SHP77 treated with DMSO at 0.1 percent for 48 hours (cell line): ENCODE measurements around the gene CNNM1.

Experiments
- DNase-seq: peaks from one replicate; lab custom pipeline; 2025; lab: John Stamatoyannopoulos, UW

CNNM1 gene

DNA sequence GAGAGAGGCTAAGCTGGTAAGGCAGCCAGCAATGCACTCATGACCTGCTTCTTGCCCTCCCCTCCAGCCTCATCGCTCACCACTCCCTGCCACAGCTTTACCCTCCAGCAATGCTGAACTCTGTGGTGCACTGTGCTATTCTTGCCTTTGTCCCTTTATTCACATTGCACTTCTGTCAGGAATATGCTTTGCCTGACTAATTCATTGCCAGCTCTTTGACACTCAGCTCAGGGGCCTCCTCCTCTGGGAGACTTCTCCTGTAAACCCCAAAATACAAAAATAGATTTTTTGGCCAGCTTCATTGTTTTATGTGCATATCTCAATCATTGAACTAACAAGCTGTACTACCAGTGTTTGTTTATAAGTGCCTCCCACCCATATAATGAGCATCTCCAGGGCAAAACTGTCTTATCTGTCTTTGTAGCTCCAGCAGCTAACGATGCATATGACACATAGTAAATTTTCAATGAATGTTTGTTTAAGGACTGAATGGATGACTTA, 8.2 kb downstream of the CNNM1 start:
- DNase-seq = no peak

GRCh38 chr10:99337901-99338300, 8.7 kb downstream of the CNNM1 start:
- DNase-seq = no peak

- no peak for DNase-seq
Measured at GRCh38 chr10:99339077-99339476, 9.9 kb downstream of the CNNM1 start.

DNA sequence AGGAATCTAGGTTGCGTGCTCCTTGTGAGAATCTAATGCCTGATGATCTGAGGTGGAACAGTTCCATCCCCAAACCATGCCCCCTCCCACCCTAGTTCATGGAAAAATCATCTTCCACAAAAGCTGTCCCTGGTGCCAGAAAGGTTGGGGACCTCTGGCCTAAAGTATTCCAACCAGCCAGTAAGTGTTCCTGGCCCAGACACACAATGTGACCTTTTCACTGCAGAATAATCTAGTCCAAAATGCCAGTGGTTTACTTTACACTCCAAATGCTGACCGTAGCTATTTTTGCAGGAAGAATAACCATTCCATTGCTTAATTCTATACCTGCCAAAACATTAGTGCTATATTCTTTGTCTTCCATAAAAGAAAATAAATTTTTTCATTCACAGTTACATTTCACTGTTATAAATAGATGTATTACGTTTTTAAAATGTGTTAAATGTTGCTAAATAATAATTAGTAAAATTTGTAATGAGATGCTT, 10.4 kb downstream of the CNNM1 start:
- no peak for DNase-seq

GRCh38 chr10:99340650-99341049, 11.5 kb downstream of the CNNM1 start:
- no peak for DNase-seq

DNA sequence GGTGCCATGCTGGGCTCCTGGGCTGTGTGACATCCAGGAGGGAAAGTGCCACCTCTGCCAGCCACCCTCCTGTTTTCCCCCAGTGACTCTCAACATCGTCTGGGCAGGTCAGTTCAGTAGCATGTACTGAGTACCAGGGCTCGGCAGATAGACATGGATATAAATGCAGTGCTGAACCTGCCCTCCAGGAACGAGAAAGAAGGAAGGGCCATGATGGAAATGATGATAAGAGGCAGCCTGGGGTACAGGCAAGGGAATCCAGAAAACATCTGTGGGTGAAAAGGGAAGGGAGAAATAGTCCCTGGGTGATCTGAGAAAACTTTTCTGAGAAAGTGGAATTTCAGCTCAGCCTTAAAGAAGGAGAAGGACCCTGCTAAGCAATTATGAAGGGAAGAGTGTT, 12.1 kb downstream of the CNNM1 start:
- no peak for DNase-seq

- no peak for DNase-seq
Measured at GRCh38 chr10:99341860-99342490, 12.8 kb downstream of the CNNM1 start.

DNA sequence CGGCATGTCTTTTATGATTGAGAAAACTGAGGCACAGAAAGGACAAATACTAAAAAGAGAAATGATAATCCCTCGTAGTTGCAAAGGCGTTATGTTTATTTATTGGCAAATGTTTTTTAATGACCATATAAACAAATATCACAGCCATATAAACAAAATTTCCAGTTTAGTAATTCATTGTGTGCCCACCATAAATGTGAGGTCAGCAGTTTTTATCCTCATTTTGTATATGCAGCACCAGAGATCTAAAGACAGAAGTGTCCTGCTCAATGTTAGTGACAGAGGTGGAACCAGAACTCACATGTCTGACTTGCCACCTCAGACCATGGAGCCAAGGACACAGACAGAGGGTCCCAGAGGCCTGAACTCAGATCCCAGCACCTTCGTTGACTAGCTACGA, 14.1 kb downstream of the CNNM1 start:
- DNase-seq = no peak

DNA sequence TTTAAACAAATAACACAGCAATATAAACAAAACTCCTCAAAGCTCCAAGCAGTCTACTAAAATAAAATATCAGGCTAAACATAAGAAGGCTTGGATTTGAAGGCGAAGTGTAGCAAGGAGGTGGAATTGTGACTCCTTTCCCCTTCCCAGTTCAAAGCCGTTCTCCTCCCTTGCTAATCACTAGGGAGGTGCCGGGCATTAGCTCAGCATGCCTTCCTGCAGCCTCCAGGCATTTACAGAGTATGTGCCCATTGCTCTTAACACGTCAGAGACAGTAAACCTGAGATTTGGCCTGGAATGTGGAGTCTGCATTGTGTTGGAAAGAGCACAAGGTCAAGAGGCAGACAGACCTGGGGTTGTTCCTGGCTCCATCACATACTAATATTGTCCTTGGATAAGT, 15.6 kb downstream of the CNNM1 start:
- DNase-seq = no peak

DNA sequence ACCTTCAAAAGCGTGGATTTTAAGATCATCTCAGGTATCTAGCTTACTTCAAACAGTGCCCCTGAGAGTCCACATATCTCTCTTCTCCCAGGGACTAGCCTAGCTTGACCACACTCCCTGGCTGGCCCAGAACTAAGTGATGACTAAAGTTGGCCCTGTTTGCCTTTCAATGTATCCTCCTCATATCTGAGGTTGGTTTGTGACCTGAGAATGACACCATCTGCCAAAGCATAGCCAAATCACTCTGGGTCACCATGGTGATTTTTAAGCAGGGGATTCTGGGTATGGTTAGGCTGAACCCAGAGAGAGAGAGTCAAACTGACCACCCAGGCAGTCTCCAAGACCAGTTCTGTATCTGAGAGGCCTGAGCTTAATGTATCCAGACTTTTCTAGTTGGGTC, 16.2 kb downstream of the CNNM1 start:
- no peak for DNase-seq

- DNase-seq = peak; percentile 37
Measured at GRCh38 chr10:99346247-99346646, 17.1 kb downstream of the CNNM1 start.

DNA sequence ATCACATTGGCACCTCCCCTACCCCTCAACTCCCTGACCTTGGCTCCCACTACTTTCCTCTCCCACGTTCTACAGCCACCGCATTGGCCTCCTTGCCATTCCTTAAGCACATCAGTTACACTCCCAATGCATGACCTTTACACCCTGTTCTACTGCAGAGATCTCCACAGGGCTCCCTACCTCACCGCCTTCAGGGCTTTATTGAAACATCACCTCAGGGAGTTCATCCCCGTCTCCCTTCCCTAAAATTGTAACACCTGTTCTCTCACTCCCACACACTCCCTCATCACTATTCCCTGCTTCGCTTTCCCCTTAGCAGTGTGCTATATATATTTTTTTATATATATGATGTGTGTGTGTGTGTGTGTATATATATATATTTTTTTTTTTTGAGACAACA, 18.5 kb downstream of the CNNM1 start:
- no peak for DNase-seq

- DNase-seq = no peak
Measured at GRCh38 chr10:99353182-99353581, 24.0 kb downstream of the CNNM1 start.

DNA sequence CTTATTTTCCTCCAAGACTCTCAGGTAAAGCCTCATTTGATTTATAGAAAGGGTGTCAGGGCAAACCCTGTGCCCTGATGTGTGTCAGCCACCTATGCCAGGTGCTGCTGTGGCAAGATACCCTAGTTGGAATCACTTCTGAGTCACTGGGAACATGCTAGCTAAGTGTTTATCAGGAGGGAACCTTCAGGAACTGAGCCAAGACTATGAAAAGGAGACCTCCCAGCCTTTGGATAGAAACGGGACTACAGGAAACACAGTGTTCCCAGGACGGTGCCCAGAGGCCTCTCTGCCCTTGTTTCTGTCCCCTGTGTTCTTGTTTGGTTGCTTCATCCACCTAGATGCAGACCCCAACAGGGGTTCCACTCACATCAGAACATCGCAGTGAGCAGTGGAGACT, 28.5 kb downstream of the CNNM1 start:
- DNase-seq = no peak

GRCh38 chr10:99358101-99358500, 28.9 kb downstream of the CNNM1 start:
- no peak for DNase-seq

- DNase-seq = no peak
Measured at GRCh38 chr10:99360934-99361333, 31.8 kb downstream of the CNNM1 start.

DNA sequence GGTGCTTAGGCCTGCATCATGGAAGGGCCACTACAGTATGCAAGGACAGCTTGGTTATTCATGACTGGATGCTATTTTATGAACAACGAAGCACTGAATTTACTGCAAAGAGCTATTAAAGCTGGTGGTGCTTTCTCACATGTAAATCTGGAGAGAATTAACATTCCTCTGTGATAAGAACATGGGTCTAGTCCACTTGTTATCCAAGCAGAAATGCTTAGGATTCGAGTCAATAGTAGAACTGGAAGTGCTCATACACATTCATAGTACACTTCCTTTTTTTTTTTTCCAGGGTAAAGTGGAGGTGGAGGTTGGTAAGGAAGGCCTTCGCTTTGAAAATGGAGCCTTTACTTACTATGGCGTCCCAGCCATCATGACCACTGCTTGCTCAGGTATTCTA, 35.0 kb downstream of the CNNM1 start:
- no peak for DNase-seq

DNA sequence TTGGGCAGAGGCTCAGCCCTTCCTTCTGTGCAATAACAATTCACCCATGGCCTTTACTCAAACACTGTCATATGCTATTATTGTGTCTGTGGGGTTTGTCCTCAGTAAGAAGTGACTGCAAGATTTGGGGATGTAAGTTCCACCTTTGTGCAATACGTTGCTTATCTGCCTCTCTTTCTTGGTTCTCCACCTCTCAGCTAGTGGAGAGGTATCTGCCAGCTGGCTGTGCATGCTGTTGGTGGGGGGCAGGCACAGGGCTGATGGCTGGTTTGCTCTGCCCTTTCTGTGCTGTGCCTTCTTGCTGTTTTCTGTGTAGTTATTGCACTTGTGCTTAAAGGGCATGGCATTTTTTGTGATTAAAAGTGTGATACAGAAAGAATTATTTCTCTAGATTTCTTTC, 36.2 kb downstream of the CNNM1 start:
- no peak for DNase-seq

DNA sequence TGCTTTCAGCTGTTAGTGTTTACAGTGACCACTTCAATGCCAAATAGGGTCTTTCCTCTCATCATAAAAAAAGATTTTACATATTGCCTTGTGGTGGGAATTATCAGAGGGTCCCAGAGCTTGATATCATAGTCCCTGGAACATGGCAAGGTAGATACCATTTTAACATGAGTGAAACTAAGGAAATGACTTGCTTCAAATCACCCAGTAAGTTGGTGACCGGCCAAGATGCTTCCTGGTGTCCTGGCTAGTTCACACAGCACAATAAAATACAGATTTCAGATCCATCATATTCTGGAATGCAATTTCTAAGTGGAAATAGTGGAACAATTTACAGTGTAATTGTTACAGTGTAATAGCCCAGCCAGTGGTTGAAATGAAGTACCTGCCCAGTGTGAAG, 36.6 kb downstream of the CNNM1 start:
- no peak for DNase-seq

DNA sequence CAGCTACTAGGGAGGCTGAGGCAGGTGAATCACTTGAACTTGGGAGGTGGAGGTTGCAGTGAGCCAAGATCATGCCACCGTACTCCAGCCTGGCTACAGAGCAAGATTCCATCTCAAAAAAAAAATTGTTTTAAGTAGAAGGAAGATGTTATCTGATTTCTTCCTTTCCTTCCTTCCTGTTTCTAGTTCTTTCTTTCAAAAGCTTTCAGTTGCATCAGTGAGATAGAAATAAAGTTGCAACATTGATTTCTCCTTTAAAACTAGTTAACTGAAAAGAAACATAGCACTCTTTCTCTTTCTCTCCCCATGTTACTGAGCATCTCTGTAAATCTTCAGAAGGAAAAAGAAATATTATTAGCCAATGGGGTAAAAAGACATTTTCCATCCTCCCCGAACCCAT, 37.5 kb downstream of the CNNM1 start:
- no peak for DNase-seq

DNA sequence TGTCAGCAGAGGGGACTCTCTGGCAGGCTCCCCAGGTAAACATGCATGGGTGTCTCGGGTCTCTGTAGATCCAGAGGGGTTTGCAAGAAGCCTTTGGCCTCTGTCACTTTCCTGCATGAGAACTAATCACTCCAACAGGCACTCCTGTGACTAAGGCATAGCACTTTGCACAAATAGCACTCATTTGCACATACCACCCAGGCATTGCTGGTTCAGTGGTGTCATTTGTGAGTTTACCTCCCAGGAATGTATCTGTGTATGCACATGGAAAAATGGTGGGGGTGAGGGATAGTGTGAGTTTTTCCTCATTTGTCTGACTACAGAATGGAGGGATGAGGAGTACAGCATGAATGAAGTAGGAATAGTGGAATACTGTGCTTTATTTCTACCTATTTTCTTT, 39.5 kb downstream of the CNNM1 start:
- no peak for DNase-seq

DNA sequence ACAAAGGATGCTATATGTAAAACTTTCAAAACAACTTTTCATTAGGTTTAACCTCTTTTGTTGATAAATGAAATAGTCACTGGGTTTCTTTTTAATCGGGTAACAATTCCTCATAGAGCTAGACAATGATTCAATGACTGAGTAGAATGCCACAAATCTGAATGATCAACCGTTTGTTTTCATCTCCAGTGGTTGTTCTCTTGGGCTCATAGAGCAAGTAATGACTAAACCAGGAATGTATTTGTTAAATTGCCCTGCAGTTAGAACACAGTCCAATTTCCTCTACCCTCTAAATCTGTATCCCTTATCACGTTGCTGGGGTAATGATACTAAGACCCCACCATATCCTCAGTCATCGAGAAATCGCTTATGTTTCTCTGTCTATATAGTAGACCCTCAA, 40.0 kb downstream of the CNNM1 start:
- no peak for DNase-seq

- DNase-seq = no peak
Measured at GRCh38 chr10:99369551-99369950, 40.4 kb downstream of the CNNM1 start.

- DNase-seq = peak; percentile 14
Measured at GRCh38 chr10:99370993-99371392, 41.8 kb downstream of the CNNM1 start.
